Activated CD8-positive, alpha-beta memory T cell treated with anti-CD3 and anti-CD28 coated beads, Interleukin-2, amount 10 ng/mL, durations not matched to agents 7 days and 5 days (primary cell): ENCODE data around the gene TMEM184B. TPM values are rescaled to one million over a fixed set of nuclear protein-coding genes. Genes with fewer than 3 reads are reported as not detected.
"Not testable (repeated sequence)": the region's sequence is repeated elsewhere in the genome, so short reads cannot be mapped to it uniquely, and the experiment has no call there.

Source experiments
- ATAC-seq: fragments of 150-1000 bp; cut with Tn5 transposase; one replicate; pipeline ENCODE4 v1.10.0; 2021; ENCODE audit warnings: moderate library complexity
- CTCF ChIA-PET: fragments of 350-600 bp; sonication (Branson Sonifier 250); formaldehyde crosslinking; loops from one replicate; lab custom pipeline; 2021; ENCODE audit warnings: antibody characterized with exemption; lab: Charles Lee
- DNase-seq: peaks from one replicate; pipeline ENCODE4 v3.0.0-alpha.2; 2020
- H3K27ac Mint-ChIP-seq: one replicate; pipeline ENCODE4 v1.8.0; 2021; ENCODE audit warnings: mild to moderate bottlenecking, mixed read lengths
- H3K27me3 Mint-ChIP-seq: one replicate; pipeline ENCODE4 v1.8.0; 2021; ENCODE audit warnings: mixed read lengths
- H3K36me3 Mint-ChIP-seq: one replicate; pipeline ENCODE4 v1.8.0; 2021; ENCODE audit warnings: mild to moderate bottlenecking, mixed read lengths
- H3K4me1 Mint-ChIP-seq: one replicate; pipeline ENCODE4 v1.8.0; 2021; ENCODE audit warnings: mixed read lengths
- H3K4me3 Mint-ChIP-seq: one replicate; pipeline ENCODE4 v1.8.0; 2021; ENCODE audit warnings: mild to moderate bottlenecking, moderate library complexity, mixed read lengths
- H3K9me3 Mint-ChIP-seq: one replicate; pipeline ENCODE4 v1.8.0; 2022; ENCODE audit warnings: low read depth, mixed read lengths
- total RNA-seq, 2 experiments: library from RNA; stranded (reverse); gene quantifications; one replicate each; pipeline ENCODE4 v1.2.3, GENCODE V29; 2021

Gene TMEM184B
- total RNA-seq, 2 experiments from 2014 or later: 29.8 to 35.5 TPM

DNA sequence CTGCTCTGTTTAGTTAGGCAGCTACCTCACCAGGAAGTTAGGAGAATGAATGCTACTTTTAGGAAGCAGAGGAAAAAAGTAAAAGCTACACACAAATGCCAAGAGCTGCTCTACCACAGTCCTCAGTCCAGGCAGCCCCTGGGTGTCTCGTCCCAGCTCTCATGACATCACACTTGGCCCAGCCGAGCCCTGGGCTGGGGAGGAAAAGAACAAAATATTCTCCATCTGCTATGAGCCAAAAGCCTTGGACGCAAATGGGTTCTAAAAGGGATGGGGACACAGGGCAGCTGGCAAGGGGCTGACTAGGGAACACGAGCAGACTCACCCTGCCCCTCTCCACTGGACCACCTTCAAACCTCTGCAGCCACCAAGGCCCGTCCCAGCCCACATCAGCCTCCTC, 26.1 kb downstream of the TMEM184B start:
- Mint-ChIP-seq H3K27me3 (no peaks in the 10 kb centered on the region), H3K9me3 (no peaks in the 10 kb centered on the region), H3K4me3 (no peak overlapping the region), H3K36me3 (peaks cover 5% of the 10 kb centered on the region), H3K4me1 (no peaks in the 10 kb centered on the region), H3K27ac (no peak overlapping the region)
- CTCF ChIA-PET: no interaction called here
- DNase-seq (no peak), ATAC-seq (no peak)

DNA sequence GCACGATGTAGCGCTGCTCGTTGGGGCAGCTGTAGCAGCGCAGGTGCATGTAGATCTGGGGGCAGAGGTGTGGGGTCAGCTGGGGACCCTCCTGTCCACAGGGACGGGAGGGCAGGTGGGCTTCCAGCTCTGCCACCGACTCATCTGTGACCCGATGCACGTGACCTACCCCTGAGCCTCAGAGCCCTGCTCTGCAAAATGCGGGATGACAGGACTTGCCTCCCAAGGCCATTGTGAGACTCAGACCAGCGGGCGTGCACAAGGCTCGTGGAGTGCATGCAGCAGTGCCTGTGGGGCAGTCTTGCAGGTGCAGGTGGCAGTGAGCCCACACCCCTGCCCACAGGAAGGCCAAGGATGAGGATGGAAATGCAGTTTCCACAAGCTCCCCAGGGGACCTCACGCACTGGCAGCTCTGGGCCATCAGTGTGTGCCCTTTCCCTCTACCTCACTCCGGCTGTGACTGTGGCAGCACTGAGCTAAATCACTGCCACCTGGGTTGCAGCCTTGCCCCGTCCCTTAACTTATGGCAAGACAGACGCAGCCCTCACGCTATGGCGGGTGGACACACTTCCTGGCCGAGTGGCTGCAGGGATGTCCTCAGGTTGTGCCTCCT, 26.7 kb downstream of the TMEM184B start:
- H3K36me3 Mint-ChIP-seq: peaks cover 5% of the 10 kb centered on the region
- H3K4me3 Mint-ChIP-seq: no peak overlapping the region
- CTCF ChIA-PET: no interaction called here
- H3K27me3 Mint-ChIP-seq: no peaks in the 10 kb centered on the region
- H3K27ac Mint-ChIP-seq: no peak overlapping the region
- H3K9me3 Mint-ChIP-seq: no peaks in the 10 kb centered on the region
- DNase-seq (no peak), ATAC-seq (no peak)
- no peaks in the 10 kb centered on the region for H3K4me1 Mint-ChIP-seq

DNA sequence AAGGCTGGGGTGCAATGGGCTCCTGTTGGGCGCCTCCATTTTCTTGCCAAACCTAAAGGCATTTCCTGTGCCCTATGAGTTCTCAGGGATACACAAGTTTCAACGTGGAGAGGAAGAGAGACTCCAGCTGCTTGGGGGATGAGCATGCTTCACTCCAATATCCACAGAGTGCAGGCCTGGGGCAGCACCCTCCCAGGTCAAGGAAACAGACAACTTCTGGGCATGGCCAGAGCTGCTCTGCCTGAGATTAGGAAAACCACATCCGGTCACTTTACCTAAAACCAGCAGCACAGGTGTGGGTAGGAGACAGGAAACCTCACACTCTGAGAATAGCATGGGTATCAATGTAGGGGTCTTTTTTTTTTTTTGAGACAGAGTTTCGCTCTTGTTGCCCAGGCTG, 28.7 kb downstream of the TMEM184B start:
- H3K4me3 Mint-ChIP-seq: no peak overlapping the region
- ATAC-seq: no peak
- CTCF ChIA-PET: no interaction called here

DNA sequence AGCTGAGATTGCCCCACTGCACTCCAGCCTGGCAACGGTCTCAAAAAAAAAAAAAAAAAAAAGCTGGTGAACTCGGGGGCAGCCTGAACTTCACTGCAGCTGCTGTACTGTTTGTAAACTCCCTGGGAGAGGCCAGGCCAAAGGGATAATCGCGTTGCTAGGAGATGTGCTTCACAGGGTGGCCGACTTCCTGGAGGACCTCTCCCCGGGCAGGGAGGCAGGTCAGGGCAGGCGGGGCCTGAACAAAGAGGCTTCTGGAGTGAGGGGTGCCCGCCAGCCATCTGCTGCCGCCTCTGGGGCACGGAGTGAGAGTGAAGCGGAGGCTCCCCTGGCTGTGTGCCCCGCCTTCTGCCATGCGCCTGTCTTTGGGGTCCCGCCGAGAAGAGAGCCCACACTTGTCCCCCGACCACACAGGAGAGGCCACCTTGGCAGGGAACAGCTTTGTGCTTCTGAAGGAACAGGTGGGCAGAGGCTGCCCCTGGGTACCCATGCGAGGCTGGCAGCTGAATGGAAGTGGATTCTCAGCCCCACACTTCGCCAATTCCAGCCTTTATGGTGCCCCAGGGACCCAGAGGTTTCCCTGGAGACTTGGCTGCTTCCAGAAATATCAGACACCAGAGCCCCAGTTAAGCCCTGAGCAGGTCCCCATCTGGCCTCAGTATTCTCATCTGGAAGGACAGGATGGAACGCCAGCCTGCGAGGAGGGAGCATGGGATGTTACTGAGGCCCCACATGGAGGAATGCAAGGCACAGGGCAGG, 29.6 kb downstream of the TMEM184B start:
- CTCF ChIA-PET: interaction anchor here (1.5 kb wide), 1 partner anchor 128 kb away, joined by 3 read pairs; no protein-coding TSS in a partner anchor
- H3K4me3 Mint-ChIP-seq: no peak overlapping the region
- no peaks in the 10 kb centered on the region for H3K9me3 Mint-ChIP-seq
- ATAC-seq (no peak), DNase-seq (no peak)
- H3K4me1 Mint-ChIP-seq: no peaks in the 10 kb centered on the region
- H3K36me3 Mint-ChIP-seq: peaks cover 4% of the 10 kb centered on the region
- no peaks in the 10 kb centered on the region for H3K27me3 Mint-ChIP-seq
- H3K27ac Mint-ChIP-seq: no peak overlapping the region

More for the DNA sequence above, 28.7 kb downstream of the TMEM184B start:
- no peak overlapping the region for H3K27ac Mint-ChIP-seq
- DNase-seq: no peak
- no peaks in the 10 kb centered on the region for H3K4me1 Mint-ChIP-seq
- H3K9me3 Mint-ChIP-seq: no peaks in the 10 kb centered on the region
- H3K27me3 Mint-ChIP-seq: no peaks in the 10 kb centered on the region
- peaks cover 4% of the 10 kb centered on the region for H3K36me3 Mint-ChIP-seq

DNA sequence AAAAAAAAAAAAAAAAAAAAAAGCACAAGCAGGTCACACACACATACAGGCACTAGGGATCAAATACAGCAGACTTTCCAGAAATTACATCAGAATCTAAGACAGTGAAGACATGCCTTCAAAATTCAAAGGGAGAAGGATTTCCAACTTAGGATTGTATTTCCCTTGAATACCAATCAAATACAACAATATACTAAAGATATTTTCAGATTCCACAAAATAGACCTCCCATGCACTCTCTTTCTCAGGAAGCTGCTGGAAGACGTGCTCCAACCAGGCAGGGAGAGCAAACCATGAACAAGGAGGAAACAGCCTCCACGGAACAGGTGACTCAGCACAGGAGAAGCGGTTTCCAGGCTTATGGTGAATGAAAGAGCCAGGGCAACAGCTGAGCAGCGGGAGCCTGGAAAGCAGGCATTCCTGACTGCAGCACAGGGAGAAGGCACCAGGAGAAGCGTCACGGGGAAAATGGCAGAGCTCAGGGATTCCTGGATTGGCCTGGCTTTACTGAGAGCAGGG, 32.0 kb downstream of the TMEM184B start:
- Mint-ChIP-seq H3K27ac (no peak overlapping the region), H3K9me3 (no peaks in the 10 kb centered on the region), H3K4me1 (no peaks in the 10 kb centered on the region), H3K4me3 (no peak overlapping the region), H3K36me3 (peaks cover 2% of the 10 kb centered on the region), H3K27me3 (no peaks in the 10 kb centered on the region)
- CTCF ChIA-PET: interaction anchor here (0.8 kb wide), 1 partner anchor 29 kb away, joined by 3 read pairs; no protein-coding TSS in a partner anchor
- DNase-seq (no peak), ATAC-seq (no peak)

DNA sequence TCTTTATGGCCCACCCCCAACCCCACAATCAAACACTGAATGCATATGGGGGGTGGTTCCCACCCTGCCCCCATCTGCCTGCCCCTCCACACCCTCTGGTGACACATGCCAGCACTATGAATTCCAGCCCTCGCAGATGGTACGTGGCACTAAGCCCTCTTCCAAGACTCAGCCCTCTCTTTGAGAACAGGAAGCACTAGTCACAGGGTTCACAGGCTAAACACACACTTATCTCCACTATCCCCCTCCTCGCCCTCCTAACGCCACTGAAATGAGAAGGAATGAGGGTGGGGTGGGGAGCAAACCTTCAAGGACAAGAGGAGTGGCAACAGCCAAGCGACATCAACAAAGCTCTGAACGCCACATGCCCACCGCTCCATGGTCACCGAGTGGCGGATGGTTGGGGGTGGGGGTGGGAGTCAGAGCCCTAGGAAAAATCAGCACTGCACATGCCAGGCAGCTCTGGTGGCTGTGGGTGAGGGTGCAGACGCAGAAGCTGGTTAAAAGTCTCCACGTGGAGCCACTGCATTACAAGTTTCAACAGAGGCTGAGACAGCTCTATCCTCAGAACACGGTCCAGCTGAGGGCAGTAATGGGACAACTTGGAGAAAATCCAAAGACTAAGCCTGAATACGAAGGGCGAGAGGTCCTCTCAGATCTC, 33.6 kb downstream of the TMEM184B start:
- H3K9me3 Mint-ChIP-seq: no peaks in the 10 kb centered on the region
- H3K27me3 Mint-ChIP-seq: no peaks in the 10 kb centered on the region
- H3K36me3 Mint-ChIP-seq: peaks cover 2% of the 10 kb centered on the region
- no peak for DNase-seq
- ATAC-seq: no peak
- no peak overlapping the region for H3K4me3 Mint-ChIP-seq
- H3K4me1 Mint-ChIP-seq: no peaks in the 10 kb centered on the region
- no peak overlapping the region for H3K27ac Mint-ChIP-seq
- CTCF ChIA-PET: no interaction called here

DNA sequence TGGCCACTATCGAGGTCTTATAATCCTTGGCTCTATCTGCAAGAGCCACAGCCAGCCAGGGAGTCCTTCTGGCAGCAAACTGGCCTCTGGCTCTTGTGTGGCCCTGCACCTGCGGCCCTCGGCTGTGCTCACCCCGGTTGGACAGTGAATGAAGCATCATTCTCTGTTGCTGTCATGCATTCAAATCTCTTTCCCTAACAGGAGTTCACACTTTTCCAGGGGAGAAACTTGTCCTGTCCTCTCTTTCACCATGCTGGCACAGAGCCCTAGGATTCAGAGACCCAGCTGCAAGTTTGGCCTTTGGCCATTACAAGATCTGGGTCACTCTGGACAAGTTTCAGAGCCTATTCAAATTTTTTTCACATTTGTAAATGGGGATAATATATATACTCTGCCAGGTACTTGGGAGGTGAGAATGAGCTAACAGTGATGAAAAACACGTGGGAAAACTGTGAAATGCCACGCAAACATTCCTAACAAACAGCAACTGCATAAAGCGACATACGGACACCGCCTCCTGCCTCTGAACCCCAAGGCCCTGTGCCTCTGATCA, 34.2 kb downstream of the TMEM184B start:
- DNase-seq (no peak), ATAC-seq (no peak)
- H3K36me3 Mint-ChIP-seq: no peaks in the 10 kb centered on the region
- no peaks in the 10 kb centered on the region for H3K9me3 Mint-ChIP-seq
- no peaks in the 10 kb centered on the region for H3K27me3 Mint-ChIP-seq
- CTCF ChIA-PET: no interaction called here
- no peaks in the 10 kb centered on the region for H3K4me1 Mint-ChIP-seq
- no peak overlapping the region for H3K27ac Mint-ChIP-seq
- H3K4me3 Mint-ChIP-seq: no peak overlapping the region

DNA sequence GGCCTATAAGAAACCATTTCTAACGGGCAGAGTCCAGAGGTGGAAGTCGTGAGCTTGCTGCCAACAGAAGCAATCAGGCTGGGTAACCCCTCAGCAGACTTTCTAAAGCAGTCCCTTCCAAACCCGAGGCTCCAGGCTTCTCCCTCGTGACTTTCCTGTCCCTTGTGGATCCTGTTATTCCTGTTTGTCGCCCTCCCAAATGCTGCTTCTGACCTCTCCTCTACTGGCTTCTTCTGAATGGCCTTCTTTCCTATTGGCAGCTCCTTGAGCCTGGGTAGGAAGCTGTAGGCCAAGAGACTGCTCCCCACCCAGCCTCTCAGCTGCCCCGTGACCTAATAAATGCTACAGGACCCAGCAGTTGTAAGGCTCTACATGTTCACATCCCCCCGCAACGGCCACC, 36.0 kb downstream of the TMEM184B start:
- H3K4me3 Mint-ChIP-seq: no peak overlapping the region
- H3K9me3 Mint-ChIP-seq: no peaks in the 10 kb centered on the region
- no peaks in the 10 kb centered on the region for H3K36me3 Mint-ChIP-seq
- H3K27ac Mint-ChIP-seq: no peak overlapping the region
- ATAC-seq: no peak
- H3K27me3 Mint-ChIP-seq: no peaks in the 10 kb centered on the region
- CTCF ChIA-PET: no interaction called here
- DNase-seq: no peak
- H3K4me1 Mint-ChIP-seq: no peaks in the 10 kb centered on the region

DNA sequence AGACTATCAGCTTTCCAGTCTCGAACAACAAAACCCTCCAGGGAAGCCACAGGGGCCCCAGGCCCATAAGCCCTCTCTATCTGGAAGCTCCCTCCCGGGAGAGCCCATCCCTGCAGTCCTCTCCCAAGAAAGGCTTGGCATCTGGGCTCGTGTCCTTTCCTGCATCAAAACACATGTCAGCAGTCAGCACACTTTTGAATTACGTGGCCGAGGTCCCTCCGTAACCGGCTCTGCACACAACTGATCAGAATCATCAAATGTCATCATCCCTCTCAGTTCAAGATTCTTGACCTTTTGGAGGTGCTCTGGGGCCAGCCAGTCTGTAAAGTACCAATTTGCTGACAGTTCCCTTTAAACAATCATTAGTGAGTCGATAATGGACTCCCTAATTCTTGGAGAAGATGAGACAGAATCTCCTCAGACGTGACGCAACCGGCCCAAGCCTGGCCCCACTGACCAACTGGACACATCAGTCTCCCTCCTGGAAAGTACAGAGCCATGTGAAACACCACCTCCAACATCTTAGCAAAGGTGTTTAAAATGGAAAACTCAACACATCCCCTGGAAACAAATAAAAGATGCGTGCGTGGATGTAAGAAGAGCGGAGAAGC, 37.5 kb downstream of the TMEM184B start:
- Mint-ChIP-seq H3K36me3 (no peaks in the 10 kb centered on the region), H3K27me3 (no peaks in the 10 kb centered on the region), H3K27ac (no peak overlapping the region), H3K4me3 (no peak overlapping the region), H3K9me3 (no peaks in the 10 kb centered on the region), H3K4me1 (peaks cover 7% of the 10 kb centered on the region)
- CTCF ChIA-PET: no interaction called here
- ATAC-seq: no peak
- no peak for DNase-seq

DNA sequence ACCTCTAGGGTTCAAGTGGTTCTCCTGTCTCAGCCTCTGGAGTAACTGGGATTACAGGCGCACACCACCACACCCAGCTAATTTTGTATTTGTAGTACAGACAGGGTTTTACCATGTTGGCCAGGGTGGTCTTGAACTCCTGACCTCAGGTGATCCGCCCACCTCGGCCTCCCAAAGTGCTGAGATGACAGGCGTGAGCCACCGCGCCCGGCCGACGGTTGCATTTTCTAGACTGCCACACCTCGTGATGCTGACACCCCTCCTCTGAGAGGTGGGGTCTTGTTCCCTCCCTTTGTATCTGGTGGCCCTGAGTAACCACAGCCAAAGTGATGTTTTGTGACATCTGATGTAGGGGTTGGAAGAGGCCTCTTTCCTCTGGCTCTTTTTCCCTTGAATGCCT, 39.0 kb downstream of the TMEM184B start:
- not testable (repeated sequence) for H3K9me3 Mint-ChIP-seq, DNase-seq, H3K27me3 Mint-ChIP-seq, H3K4me3 Mint-ChIP-seq, ATAC-seq, H3K36me3 Mint-ChIP-seq, H3K27ac Mint-ChIP-seq
- peaks cover 14% of the 10 kb centered on the region for H3K4me1 Mint-ChIP-seq
- CTCF ChIA-PET: interaction anchor here (0.7 to 1.9 kb wide), 2 partner anchors 12 to 133 kb away, joined by 3 to 5 read pairs; no protein-coding TSS in a partner anchor

DNA sequence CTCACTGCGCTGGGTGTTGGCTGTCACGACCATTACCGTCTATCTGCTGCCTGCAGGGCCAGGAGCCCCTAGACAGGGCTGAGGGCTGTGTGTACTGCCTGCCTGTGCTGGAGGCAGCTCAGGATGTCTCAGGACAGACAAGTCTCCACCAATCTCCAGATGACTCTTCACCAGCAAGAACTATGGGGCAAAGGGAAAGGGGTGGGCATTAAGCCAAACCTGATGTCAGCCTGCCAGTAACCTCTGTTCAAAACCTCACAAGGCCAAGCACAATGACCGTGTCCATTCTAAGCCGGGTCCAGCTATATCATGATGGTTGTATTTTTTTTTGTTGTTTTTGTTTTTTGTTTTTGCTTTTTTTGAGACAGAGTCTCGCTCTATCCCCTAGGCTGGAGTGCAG, 39.4 kb downstream of the TMEM184B start:
- peaks cover 1% of the 10 kb centered on the region for H3K36me3 Mint-ChIP-seq
- ATAC-seq: no peak
- H3K9me3 Mint-ChIP-seq: no peaks in the 10 kb centered on the region
- DNase-seq: no peak
- no peaks in the 10 kb centered on the region for H3K27me3 Mint-ChIP-seq
- CTCF ChIA-PET: interaction anchor here (0.7 to 1.9 kb wide), 2 partner anchors 11 to 133 kb away, joined by 3 to 5 read pairs; no protein-coding TSS in a partner anchor
- H3K4me1 Mint-ChIP-seq: peaks cover 17% of the 10 kb centered on the region
- no peak overlapping the region for H3K4me3 Mint-ChIP-seq
- H3K27ac Mint-ChIP-seq: no peak overlapping the region

DNA sequence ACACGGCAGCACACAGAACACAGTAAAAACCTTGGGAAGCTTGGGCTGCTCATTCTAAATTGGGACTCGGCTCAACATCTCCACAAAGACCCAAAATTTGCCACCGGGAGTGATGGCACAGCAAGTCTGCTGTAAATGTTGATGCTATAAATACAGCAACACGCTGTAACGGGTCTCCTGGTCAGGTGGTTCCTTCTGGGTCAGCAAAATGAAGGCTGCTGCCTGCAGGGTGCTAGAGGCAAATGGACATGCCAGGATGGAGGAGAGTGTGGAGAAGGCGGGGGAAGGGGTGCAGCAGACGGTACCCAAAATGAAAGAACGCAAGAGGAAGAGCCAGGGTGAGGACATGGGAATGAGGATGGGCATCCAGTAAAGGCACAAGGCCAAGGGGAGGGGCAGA, 40.6 kb downstream of the TMEM184B start:
- no peaks in the 10 kb centered on the region for H3K27me3 Mint-ChIP-seq
- H3K4me3 Mint-ChIP-seq: no peak overlapping the region
- no peak overlapping the region for H3K27ac Mint-ChIP-seq
- no peaks in the 10 kb centered on the region for H3K9me3 Mint-ChIP-seq
- CTCF ChIA-PET: interaction anchor here (1.9 kb wide), 1 partner anchor 132 kb away, joined by 5 read pairs; no protein-coding TSS in a partner anchor
- DNase-seq: no peak
- no peak for ATAC-seq
- H3K4me1 Mint-ChIP-seq: peaks cover 17% of the 10 kb centered on the region
- H3K36me3 Mint-ChIP-seq: peaks cover 1% of the 10 kb centered on the region

DNA sequence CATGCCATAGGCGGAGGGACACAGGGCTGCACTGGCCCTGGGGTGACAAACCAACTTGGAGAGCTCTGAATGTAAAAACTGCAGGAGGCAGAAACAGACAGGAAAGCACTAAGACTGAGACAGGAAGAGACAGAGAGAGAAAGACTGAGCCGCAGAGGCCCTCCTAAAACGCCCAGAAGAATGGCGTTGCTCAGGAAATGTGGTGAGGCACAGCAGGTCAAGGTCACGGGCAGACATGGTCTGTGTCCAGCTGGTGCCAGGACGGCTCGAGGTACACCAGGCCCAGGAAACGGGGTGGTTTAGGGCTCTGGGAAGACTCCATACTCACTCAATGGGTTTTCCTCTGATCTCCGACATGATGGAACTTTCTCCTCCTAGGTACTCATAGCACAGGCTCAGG, 41.9 kb downstream of the TMEM184B start:
- ATAC-seq (no peak), DNase-seq (no peak)
- Mint-ChIP-seq H3K9me3 (no peaks in the 10 kb centered on the region), H3K36me3 (peaks cover 1% of the 10 kb centered on the region), H3K27me3 (no peaks in the 10 kb centered on the region), H3K4me1 (peaks cover 17% of the 10 kb centered on the region), H3K27ac (no peak overlapping the region), H3K4me3 (no peak overlapping the region)
- CTCF ChIA-PET: interaction anchor here (1.1 to 4.7 kb wide), 6 partner anchors 11 to 179 kb away, joined by 3 to 27 read pairs (median 3); no protein-coding TSS in a partner anchor
